WI38 (cell line): ENCODE data around the gene HIRA.

Source experiments
- H3K4me3 ChIP-seq: 2 replicates; pipeline ENCODE4 v1.5.1; 2011; ENCODE audit warnings: low read depth, mild to moderate bottlenecking, control low read depth, low read length
- TF ChIP-seq, protein P1 (sequence below): IDR thresholded peaks from 2 replicates; pipeline ENCODE4 v1.5.1; 2012; ENCODE audit warnings: low read depth, mild to moderate bottlenecking, control low read depth, low read length

Gene HIRA

GRCh38 chr22:19410941-19411689 lies 20.4 kb downstream of the HIRA start:
- H3K4me3 ChIP-seq: no peak overlapping the region
- TF ChIP-seq, protein P1, sequence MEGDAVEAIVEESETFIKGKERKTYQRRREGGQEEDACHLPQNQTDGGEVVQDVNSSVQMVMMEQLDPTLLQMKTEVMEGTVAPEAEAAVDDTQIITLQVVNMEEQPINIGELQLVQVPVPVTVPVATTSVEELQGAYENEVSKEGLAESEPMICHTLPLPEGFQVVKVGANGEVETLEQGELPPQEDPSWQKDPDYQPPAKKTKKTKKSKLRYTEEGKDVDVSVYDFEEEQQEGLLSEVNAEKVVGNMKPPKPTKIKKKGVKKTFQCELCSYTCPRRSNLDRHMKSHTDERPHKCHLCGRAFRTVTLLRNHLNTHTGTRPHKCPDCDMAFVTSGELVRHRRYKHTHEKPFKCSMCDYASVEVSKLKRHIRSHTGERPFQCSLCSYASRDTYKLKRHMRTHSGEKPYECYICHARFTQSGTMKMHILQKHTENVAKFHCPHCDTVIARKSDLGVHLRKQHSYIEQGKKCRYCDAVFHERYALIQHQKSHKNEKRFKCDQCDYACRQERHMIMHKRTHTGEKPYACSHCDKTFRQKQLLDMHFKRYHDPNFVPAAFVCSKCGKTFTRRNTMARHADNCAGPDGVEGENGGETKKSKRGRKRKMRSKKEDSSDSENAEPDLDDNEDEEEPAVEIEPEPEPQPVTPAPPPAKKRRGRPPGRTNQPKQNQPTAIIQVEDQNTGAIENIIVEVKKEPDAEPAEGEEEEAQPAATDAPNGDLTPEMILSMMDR: no peak

- no peak overlapping the region for H3K4me3 ChIP-seq
- TF ChIP-seq, protein P1: no peak
Measured at GRCh38 chr22:19407649-19408606, 23.6 kb downstream of the HIRA start.

DNA sequence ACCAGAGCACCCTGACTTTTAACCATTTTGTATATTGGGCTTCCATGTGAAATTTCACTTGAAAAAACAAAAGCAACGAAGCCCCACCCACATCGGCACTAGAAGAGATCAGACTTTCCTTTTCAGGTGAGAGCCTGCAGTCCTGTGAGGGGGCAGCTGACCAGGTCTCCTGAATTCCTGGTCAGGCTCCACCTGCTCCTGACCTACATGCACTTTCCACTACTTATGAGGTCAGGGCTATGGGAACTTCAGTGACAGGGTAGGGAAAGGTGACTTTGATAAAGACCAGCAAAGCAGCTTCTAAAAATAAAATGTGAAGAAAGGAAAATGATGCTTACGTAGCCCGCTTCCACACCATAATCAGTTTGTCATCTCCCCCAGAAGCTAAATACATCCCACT lies 24.7 kb downstream of the HIRA start:
- no peak overlapping the region for H3K4me3 ChIP-seq
- TF ChIP-seq, protein P1: no peak

DNA sequence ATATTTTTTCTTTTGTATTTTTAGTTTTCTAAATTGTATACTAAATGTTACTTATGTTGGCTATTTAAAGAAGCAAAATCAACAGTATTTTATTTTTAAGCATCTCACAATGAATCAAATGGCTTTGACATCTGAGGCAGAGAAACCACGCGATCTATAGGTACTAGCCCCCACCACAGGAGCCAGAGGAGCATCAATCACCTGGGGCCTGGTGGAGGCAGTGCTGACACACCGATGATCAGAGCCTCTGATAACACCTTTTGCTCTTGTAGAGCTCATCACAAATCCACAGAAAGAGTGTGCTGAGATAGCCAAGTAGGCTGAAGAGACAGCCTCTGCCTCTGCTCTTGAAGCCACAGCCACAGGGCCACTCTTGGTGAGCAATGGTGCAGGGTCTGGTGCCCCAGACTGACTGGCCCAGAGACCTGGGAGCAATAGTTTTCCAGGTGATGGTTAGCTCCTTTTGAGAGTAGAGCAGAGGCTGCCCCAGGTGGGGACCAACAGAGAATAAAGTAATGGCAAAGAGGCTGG lies 25.2 kb downstream of the HIRA start:
- TF ChIP-seq, protein P1: no peak
- H3K4me3 ChIP-seq: no peak overlapping the region

DNA sequence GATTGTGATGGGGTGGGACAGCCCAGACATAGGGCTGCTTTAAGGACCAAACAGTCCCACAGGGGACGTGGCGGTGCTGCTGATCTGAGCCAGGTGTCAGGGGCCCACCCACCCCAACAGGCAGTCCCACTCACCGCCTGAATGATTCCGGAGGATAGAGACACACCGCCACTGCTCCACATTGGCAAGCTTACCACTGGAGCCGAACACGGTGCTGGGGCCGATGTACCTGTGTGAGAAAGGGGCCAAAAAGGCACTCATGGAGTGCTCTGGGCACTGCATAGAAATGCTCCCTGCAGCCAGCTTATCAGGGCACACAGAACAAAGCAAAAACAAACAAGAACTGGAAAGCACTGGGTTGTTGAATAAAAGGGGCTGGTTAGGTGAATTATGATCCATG lies 25.9 kb downstream of the HIRA start:
- H3K4me3 ChIP-seq: no peak overlapping the region
- TF ChIP-seq, protein P1: no peak

GRCh38 chr22:19405133-19405532 lies 26.4 kb downstream of the HIRA start:
- no peak overlapping the region for H3K4me3 ChIP-seq
- TF ChIP-seq, protein P1: no peak
